Upper lobe of left lung (tissue), 6 donors: ENCODE data around the gene SPTB. TPM values are rescaled to one million over a fixed set of nuclear protein-coding genes. Genes with fewer than 3 reads are reported as not detected.

Source experiments
- ATAC-seq, 2 donors: fragments of 200-7000 bp; cut with Tn5 transposase; one replicate each; pipeline ENCODE4 v1.9.1; 2022; ENCODE audit warnings: mild to moderate bottlenecking in 2 of 2, moderate library complexity in 2 of 2; ENCODE audit not compliant: low FRiP score in 2 of 2
- DNase-seq, 2 donors: peaks; one replicate each; pipeline ENCODE4 v3.0.0-alpha.2; 2019 to 2020
- H3K27ac ChIP-seq, 4 donors: fragments of 200-600 bp; sonication (generic); one replicate each; pipeline ENCODE4 v1.5.1; 2016 to 2019
- H3K27me3 ChIP-seq, 4 donors: fragments of 200-600 bp; sonication (generic); one replicate each; pipeline ENCODE4 v1.5.1; 2017 to 2019
- H3K36me3 ChIP-seq, 4 donors: fragments of 200-600 bp; sonication (generic); one replicate each; pipeline ENCODE4 v1.5.1; 2016 to 2019
- H3K4me1 ChIP-seq, 4 donors: fragments of 200-600 bp; sonication (generic); one replicate each; pipeline ENCODE4 v1.5.1; 2018 to 2019
- H3K4me3 ChIP-seq, 4 donors: fragments of 200-600 bp; sonication (generic); one replicate each; pipeline ENCODE4 v1.5.1; 2017 to 2019; ENCODE audit warnings: mild to moderate bottlenecking in 2 of 4, moderate library complexity in 1 of 4
- H3K9me3 ChIP-seq, 4 donors: fragments of 200-600 bp; sonication (generic); one replicate each; pipeline ENCODE4 v1.5.1; 2018 to 2019
- EP300 ChIP-seq, 4 donors: sonication (generic); formaldehyde crosslinking; IDR thresholded peaks; one replicate each; pipeline ENCODE4 v1.5.1; 2017; ENCODE audit warnings: antibody characterized with exemption in 4 of 4, control low read depth in 2 of 4
- POLR2A ChIP-seq, 4 donors: fragments of 450-650 bp; IDR thresholded peaks; one replicate each; pipeline ENCODE4 v1.5.1; 2016 to 2017; ENCODE audit warnings: antibody characterized with exemption in 4 of 4, mild to moderate bottlenecking in 2 of 4
- POLR2AphosphoS5 ChIP-seq, 2 donors: sonication (generic); formaldehyde crosslinking; IDR thresholded peaks; one replicate each; pipeline ENCODE4 v1.5.1; 2017; ENCODE audit warnings: antibody characterized with exemption in 2 of 2
- WGBS, 2 donors: methylation state at CpG; one replicate each; pipeline ENCODE4 v1.1.5; 2017 to 2018; 5-methylcytosine and 5-hydroxymethylcytosine counted together
- total RNA-seq, 6 donors: library from RNA; depleted of rRNA in 4 of 6; stranded (reverse); fragments of >200 nt in 4 of 6; gene quantifications; one replicate each; pipeline versions ENCODE4 v1.1.0 to v1.2.1, GENCODE V29; 2016 to 2021
- TF ChIP-seq, protein P1 (sequence below), 6 experiments: fragments of 450-650 bp in 4 of 6; fragments of 200-600 bp in 2 of 6; sonication (generic) in 2 of 6; IDR thresholded peaks; one replicate each; pipeline ENCODE4 v1.5.1; 2016 to 2019; ENCODE audit warnings: antibody characterized with exemption in 6 of 6
- donor health status: DM: no; HTN: no; CAD: no; lungs with moderate emphysema.
- donor health status: DM: no; HTN: yes; CAD: no; lungs with severe emphysema.

SPTB gene
- total RNA-seq, 6 donors from 2014 or later: 2.1 to 3.3 (median 2.7) TPM

DNA sequence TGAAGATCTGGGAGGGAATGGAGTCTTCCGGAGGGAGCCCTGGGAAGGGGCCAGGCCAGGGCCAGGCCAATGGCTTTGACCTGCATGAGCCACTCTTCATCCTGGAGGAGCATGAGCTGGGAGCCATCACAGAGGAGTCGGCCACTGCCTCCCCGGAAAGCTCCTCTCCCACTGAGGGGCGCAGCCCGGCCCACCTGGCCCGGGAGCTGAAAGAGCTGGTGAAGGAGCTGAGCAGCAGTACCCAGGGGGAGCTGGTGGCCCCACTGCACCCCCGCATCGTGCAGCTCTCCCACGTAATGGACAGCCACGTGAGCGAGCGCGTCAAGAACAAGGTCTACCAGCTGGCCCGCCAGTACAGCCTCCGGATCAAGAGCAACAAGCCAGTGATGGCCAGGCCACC is 137.7 kb downstream of the SPTB start:
- DNase-seq (peak in 1 of 2 donors; percentile 79), ATAC-seq (no peak)
- H3K9me3 ChIP-seq: no peaks in the 10 kb centered on the region
- H3K27me3 ChIP-seq: no peaks in the 10 kb centered on the region
- H3K36me3 ChIP-seq: peaks cover 4 to 51% (median 35%) of the 10 kb centered on the region in 4 donors
- TF ChIP-seq EP300 (IDR thresholded peaks at IDR 0.05) (no peak), POLR2A (IDR thresholded peaks at IDR 0.05) (no peak), POLR2AphosphoS5 (IDR thresholded peaks at IDR 0.05) (no peak)
- TF ChIP-seq, protein P1, sequence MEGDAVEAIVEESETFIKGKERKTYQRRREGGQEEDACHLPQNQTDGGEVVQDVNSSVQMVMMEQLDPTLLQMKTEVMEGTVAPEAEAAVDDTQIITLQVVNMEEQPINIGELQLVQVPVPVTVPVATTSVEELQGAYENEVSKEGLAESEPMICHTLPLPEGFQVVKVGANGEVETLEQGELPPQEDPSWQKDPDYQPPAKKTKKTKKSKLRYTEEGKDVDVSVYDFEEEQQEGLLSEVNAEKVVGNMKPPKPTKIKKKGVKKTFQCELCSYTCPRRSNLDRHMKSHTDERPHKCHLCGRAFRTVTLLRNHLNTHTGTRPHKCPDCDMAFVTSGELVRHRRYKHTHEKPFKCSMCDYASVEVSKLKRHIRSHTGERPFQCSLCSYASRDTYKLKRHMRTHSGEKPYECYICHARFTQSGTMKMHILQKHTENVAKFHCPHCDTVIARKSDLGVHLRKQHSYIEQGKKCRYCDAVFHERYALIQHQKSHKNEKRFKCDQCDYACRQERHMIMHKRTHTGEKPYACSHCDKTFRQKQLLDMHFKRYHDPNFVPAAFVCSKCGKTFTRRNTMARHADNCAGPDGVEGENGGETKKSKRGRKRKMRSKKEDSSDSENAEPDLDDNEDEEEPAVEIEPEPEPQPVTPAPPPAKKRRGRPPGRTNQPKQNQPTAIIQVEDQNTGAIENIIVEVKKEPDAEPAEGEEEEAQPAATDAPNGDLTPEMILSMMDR (IDR thresholded peaks at IDR 0.05): no peak
- peaks cover 0 to 15% (median 3%) of the 10 kb centered on the region in 4 donors for H3K4me1 ChIP-seq
- 96 to 100% methylated on average over 3 to 12 of the region's 15 CpGs for WGBS, 2 donors
- H3K4me3 ChIP-seq: no peak overlapping the region
- H3K27ac ChIP-seq: no peak overlapping the region

DNA sequence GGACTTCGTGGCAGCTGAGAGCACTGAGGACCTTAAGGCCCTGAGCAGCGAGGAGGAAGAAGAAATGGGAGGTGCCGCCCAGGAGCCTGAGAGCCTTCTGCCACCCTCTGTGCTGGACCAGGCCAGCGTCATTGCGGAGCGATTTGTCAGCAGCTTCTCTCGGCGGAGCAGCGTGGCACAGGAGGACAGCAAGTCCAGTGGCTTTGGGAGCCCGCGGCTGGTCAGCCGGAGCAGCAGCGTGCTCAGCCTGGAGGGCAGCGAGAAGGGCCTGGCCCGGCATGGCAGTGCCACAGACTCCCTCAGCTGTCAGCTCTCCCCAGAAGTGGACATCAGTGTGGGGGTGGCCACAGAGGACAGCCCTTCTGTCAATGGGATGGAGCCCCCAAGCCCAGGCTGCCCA is 138.5 kb downstream of the SPTB start:
- no peak for TF ChIP-seq POLR2A (IDR thresholded peaks at IDR 0.05)
- TF ChIP-seq EP300 (IDR thresholded peaks at IDR 0.05): no peak
- no peak for TF ChIP-seq POLR2AphosphoS5 (IDR thresholded peaks at IDR 0.05)
- WGBS, 2 donors: 94% methylated on average over 15 of the region's 15 CpGs; no CpG with 5 or more reads in 1 of the 2 donors
- Histone ChIP-seq H3K36me3 (peaks cover 4 to 55% (median 38%) of the 10 kb centered on the region in 4 donors), H3K27me3 (no peaks in the 10 kb centered on the region), H3K4me3 (no peak overlapping the region), H3K27ac (no peak overlapping the region), H3K4me1 (peaks cover 0 to 9% (median 1%) of the 10 kb centered on the region in 4 donors), H3K9me3 (no peaks in the 10 kb centered on the region)
- peak in 1 of 2 donors; percentile 71 for DNase-seq
- ATAC-seq: no peak

DNA sequence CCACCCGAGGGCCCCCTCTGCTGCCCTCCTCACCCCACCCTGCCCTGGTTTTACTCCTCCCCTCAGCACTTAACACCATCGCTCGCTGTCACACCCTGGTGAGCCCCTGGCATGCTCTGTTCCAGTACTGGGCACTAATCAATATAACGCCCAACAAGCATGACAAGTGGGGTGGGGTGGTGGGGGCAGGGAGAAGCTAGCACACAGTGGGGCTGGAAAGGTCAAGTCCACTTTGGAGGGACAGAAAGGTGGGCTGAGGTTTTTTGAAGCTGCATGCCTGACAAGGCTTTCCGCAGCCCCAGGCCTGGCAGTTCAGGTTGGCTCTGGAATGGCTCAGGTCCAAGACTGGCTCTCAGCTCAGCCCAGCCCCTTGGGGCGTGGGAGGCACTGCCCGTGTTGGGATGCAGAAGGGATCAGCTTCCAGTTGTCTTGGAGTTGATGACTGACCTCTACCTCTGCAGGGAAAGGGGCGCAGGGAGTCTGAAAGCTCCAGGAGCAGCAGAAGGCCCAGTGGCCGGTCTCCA is 141.4 kb downstream of the SPTB start:
- Histone ChIP-seq H3K27me3 (no peaks in the 10 kb centered on the region), H3K36me3 (peaks cover 4 to 52% (median 36%) of the 10 kb centered on the region in 4 donors), H3K4me3 (no peak overlapping the region), H3K4me1 (peaks cover 0 to 5% (median 0%) of the 10 kb centered on the region in 4 donors), H3K27ac (no peak overlapping the region), H3K9me3 (no peaks in the 10 kb centered on the region)
- WGBS, 2 donors: 84 to 88% methylated on average over 4 to 8 of the region's 9 CpGs
- TF ChIP-seq, protein P1 (IDR thresholded peaks at IDR 0.05): no peak
- TF ChIP-seq EP300 (IDR thresholded peaks at IDR 0.05) (no peak), POLR2AphosphoS5 (IDR thresholded peaks at IDR 0.05) (no peak), POLR2A (IDR thresholded peaks at IDR 0.05) (no peak)
- ATAC-seq (no peak), DNase-seq (no peak)

DNA sequence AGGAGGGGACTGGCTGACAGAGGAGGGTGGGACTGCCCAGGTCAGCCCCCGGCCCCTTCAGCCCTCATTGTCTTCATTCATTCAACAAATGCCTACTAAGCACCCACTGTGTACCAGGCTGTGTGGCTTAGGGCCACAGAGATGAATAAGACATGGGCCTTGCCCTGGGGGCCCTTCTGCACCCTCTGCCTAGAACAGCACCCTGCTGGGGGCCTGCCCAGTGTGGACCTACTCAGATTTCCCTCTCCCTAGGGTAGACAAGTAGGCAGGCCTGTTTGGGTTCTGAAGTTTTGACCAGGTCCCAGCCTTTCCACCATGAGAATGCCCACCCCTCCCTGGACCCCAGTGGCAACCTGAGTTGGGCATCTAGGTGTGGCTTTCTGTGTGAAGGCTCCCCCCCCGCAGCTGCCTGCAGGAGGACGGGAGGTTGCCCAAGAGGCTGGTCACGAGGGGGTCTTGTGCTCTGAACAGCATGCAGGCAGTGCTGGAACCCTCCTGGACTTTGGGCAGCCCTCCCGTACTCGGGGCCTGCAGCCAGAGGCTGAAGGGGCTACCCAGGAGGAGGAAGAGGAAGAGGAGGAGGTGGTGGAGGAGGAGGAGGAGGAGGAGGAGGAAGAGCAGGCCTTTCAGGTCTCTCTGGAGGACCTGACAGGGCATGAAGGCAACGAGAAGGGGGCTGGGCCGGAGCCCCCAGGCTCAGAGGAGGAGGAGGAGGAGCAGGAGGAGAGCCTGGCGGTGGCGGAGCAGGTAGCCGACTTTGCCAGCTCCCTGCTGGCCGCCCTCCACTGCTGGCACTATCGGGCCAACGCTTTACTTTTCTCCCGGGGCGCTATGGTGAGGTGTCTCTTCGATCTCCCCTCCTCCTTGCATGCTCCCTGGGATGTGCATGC is 142.1 kb downstream of the SPTB start:
- Histone ChIP-seq H3K27ac (peak overlapping the region in 1 of 4 donors; percentile 1), H3K4me3 (no peak overlapping the region)
- 85 to 87% methylated on average over 13 to 17 of the region's 17 CpGs for WGBS, 2 donors

More for the DNA sequence above, 142.1 kb downstream of the SPTB start:
- H3K36me3 ChIP-seq: peaks cover 4 to 52% (median 35%) of the 10 kb centered on the region in 4 donors
- DNase-seq (peak in 1 of 2 donors; percentile 39), ATAC-seq (no peak)
- no peaks in the 10 kb centered on the region for H3K27me3 ChIP-seq
- H3K4me1 ChIP-seq: peaks cover 0 to 5% (median 0%) of the 10 kb centered on the region in 4 donors
- H3K9me3 ChIP-seq: no peaks in the 10 kb centered on the region
- TF ChIP-seq, protein P1 (IDR thresholded peaks at IDR 0.05): no peak
- TF ChIP-seq EP300 (IDR thresholded peaks at IDR 0.05): no peak
- TF ChIP-seq POLR2A (IDR thresholded peaks at IDR 0.05): no peak
- no peak for TF ChIP-seq POLR2AphosphoS5 (IDR thresholded peaks at IDR 0.05)
